ENCODE data around the gene EIF2D.

GRCh38 chr1:206569556-206569955, 42.7 kb downstream of the EIF2D start:
- TF ChIP-seq CTCF (IDR thresholded peaks at IDR 0.05), result no peak
- no peak for TF ChIP-seq POLR2A (IDR thresholded peaks at IDR 0.05; ENCODE audit: low read depth)
- TF ChIP-seq EP300 (IDR thresholded peaks at IDR 0.05), result no peak
- no peak for TF ChIP-seq POLR2AphosphoS5 (IDR thresholded peaks at IDR 0.05)
